Measurements from ENCODE around the gene PHYHD1. TPM values are rescaled to one million over a fixed set of nuclear protein-coding genes. Genes with fewer than 3 reads are reported as not detected.

PHYHD1 gene
- total and polyA plus RNA-seq, 10 of the 15 experiments (the other 5 are each of a cell fraction or from before 2014, with no cell fraction given): 0.09 to 0.17 TPM; not detected in 8

GRCh38 chr9:128983536-128983935 is 62.8 kb downstream of the PHYHD1 start:
- Histone ChIP-seq H4K20me1 (ENCODE audit: control insufficient read depth, insufficient read depth) (no peaks in the 10 kb centered on the region), H3K27ac (ENCODE audit: control insufficient read depth, insufficient read depth) (no peak overlapping the region), H3K9me3 (replicated peaks; ENCODE audit: control insufficient read depth, insufficient read depth, low read length) (no peaks in the 10 kb centered on the region), H3K4me2 (ENCODE audit: control insufficient read depth, insufficient read depth) (no peak overlapping the region), H3K79me2 (ENCODE audit: control insufficient read depth, insufficient read depth, low read length) (no peaks in the 10 kb centered on the region), H3K4me1 (ENCODE audit: control insufficient read depth, insufficient read depth, low read length) (no peaks in the 10 kb centered on the region), H3K27me3 (replicated peaks in 1 of 2; ENCODE audit: control insufficient read depth in 2 of 2, insufficient read depth in 2 of 2, low read length in 1 of 2) (no peaks in the 10 kb centered on the region), H3K36me3 (ENCODE audit: control insufficient read depth in 2 of 2, insufficient read depth in 2 of 2, low read length in 1 of 2) (peaks cover 18 to 51% of the 10 kb centered on the region in 2 experiments), H3K4me3 (no peak overlapping the region), H3K9ac (ENCODE audit: control insufficient read depth, insufficient read depth, low read length) (no peak overlapping the region), H2AFZ (ENCODE audit: control insufficient read depth, low read depth, low read length) (no peak overlapping the region)
- no TSS peak for BruUV-seq (replicated peaks)
- FAIRE-seq: no peak
- POLR2A ChIA-PET: no interaction called here
- WGBS (ENCODE audit: insufficient coverage, insufficient replicate concordance, low lambda C conversion rate, missing lambda C conversion rate): 98% methylated on average over 8 of the region's 8 CpGs
- RAD21 ChIA-PET (ENCODE audit: unreplicated experiment): no interaction called here
- TF ChIP-seq FOXK2 (IDR thresholded peaks at IDR 0.05) (no peak), PRDM15 (CRISPR knock-in tag; IDR thresholded peaks at IDR 0.05) (no peak), CBX3 (IDR thresholded peaks at IDR 0.05; ENCODE audit: borderline replicate concordance, low read depth) (no peak), RCOR1 (conservative IDR thresholded peaks at IDR 0.05; ENCODE audit: low read depth, low read length) (no peak), ZNF592 (IDR thresholded peaks at IDR 0.05) (no peak), STAT3 (IDR thresholded peaks at IDR 0.05; ENCODE audit: low read depth, low read length) (no peak), RELA (IDR thresholded peaks at IDR 0.05; ENCODE audit: borderline replicate concordance, partially characterized antibody) (no peak), TCF7 (IDR thresholded peaks at IDR 0.05; ENCODE audit: borderline replicate concordance) (no peak), BACH1 (IDR thresholded peaks at IDR 0.05; ENCODE audit: borderline replicate concordance) (no peak), NR2C2 (IDR thresholded peaks at IDR 0.05; ENCODE audit: borderline replicate concordance, control insufficient read depth, insufficient read length, low read depth) (no peak), TBL1XR1 (IDR thresholded peaks at IDR 0.05; ENCODE audit: low read depth, low read length) (no peak), PAX8 (IDR thresholded peaks at IDR 0.05) (no peak)
- intact Hi-C loops (cut with micrococcal nuclease; ENCODE audit: unreplicated experiment) (no loop called here), in situ Hi-C loops (cut with MboI) (no loop called here)
- DNase-seq (ENCODE audit: low read depth, low spot score): no peak
- CTCF ChIA-PET: interaction anchor here (0.6 to 0.7 kb wide), 2 partner anchors 19 to 143 kb away, joined by 3 read pairs; no protein-coding TSS in a partner anchor
- SMC1A ChIA-PET (ENCODE audit: uncharacterized antibody, unreplicated experiment): no interaction called here
- ATAC-seq: no peak
